ENCODE results near the gene LGALS3BP. TPM values are rescaled to one million over a fixed set of nuclear protein-coding genes. Genes with fewer than 3 reads are reported as not detected.

The LGALS3BP gene
- total RNA-seq, 1 experiment from 2014 or later, result 389 TPM

DNA sequence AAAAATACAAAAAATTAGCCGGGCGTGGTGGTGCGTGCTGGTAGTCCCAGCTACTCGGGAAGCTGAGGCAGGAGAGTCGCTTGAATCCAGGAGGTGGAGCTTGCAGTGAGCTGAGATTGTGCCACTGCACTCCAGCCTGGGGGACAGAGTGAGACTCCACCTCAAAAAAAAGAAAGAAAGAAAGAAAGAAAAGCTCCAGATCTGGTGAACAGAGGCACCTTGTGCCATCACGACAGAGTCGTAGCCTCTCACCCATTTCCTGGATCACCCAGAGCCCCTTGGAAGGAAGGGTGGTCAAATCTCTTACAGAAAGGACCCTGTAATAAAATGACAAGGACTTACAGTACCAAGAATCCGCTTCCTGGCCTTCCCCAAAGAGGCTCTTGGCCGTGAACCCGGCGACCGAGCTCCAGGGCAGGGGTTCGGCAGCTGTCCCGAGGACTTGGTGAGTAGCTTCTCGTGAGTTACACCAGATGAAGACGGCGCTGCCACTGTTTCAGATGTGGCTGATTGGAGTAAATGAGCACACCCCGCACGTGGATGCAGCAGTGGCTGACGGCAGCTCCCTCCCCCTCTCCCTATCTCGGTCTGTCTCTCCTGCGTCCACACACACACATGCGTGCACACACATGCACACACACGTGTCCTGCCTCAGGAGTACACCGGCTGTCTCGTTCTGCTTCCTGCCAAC is 13.5 kb downstream of the LGALS3BP start:
- H3K79me2 ChIP-seq (ENCODE audit: insufficient read depth, low read length), result peaks cover 12% of the 10 kb centered on the region; the same call in 1 of the 2 replicates

More for the DNA sequence above, 13.5 kb downstream of the LGALS3BP start:
- peaks cover 19 to 35% of the 10 kb centered on the region in 2 experiments for H3K4me1 ChIP-seq (ENCODE audit: control insufficient read depth in 1 of 2, insufficient read depth in 2 of 2, low read length in 2 of 2)
- H2AFZ ChIP-seq (ENCODE audit: low read depth, low read length, poor library complexity, severe bottlenecking), result no peak overlapping the region
- H4K20me1 ChIP-seq (ENCODE audit: insufficient read depth), result no peaks in the 10 kb centered on the region
- DNase-seq (ENCODE audit: low read depth, low spot score) (no peak), ATAC-seq (no peak)
- H3K9me2 ChIP-seq (ENCODE audit: insufficient read depth), result no peaks in the 10 kb centered on the region
- H3K4me3 ChIP-seq (replicated peaks in 1 of 2; ENCODE audit: low read depth in 1 of 2, low read length in 2 of 2), result no peak overlapping the region
- no peak overlapping the region for H3K9ac ChIP-seq (ENCODE audit: low read length)
- H3K27me3 ChIP-seq (ENCODE audit: insufficient read depth, low read length), result no peaks in the 10 kb centered on the region
- intact Hi-C loops (cut with micrococcal nuclease), result no loop called here
- POLR2A ChIA-PET, result interaction anchor here (1.0 kb wide), 2 partner anchors 100 to 104 kb away, joined by 3 read pairs; no protein-coding TSS in a partner anchor
- H3K9me3 ChIP-seq (ENCODE audit: control insufficient read depth in 1 of 2, insufficient read depth in 1 of 2, low read depth in 1 of 2, low read length in 2 of 2), result no peaks in the 10 kb centered on the region
- no peak for TF ChIP-seq SIN3A (IDR thresholded peaks at IDR 0.05; ENCODE audit: low read depth)
- TF ChIP-seq EZH2phosphoT487 (IDR thresholded peaks at IDR 0.05; ENCODE audit: borderline replicate concordance), result no peak
- TF ChIP-seq RAD21 (IDR thresholded peaks at IDR 0.05; ENCODE audit: low read depth), result no peak
- no peak for TF ChIP-seq POLR2AphosphoS5 (IDR thresholded peaks at IDR 0.05; ENCODE audit: low read depth, low read length)
- no peak for TF ChIP-seq TCF7L2 (IDR thresholded peaks at IDR 0.05; ENCODE audit: borderline replicate concordance, extremely low read depth, insufficient read depth, insufficient read length)
- TF ChIP-seq, protein P1, sequence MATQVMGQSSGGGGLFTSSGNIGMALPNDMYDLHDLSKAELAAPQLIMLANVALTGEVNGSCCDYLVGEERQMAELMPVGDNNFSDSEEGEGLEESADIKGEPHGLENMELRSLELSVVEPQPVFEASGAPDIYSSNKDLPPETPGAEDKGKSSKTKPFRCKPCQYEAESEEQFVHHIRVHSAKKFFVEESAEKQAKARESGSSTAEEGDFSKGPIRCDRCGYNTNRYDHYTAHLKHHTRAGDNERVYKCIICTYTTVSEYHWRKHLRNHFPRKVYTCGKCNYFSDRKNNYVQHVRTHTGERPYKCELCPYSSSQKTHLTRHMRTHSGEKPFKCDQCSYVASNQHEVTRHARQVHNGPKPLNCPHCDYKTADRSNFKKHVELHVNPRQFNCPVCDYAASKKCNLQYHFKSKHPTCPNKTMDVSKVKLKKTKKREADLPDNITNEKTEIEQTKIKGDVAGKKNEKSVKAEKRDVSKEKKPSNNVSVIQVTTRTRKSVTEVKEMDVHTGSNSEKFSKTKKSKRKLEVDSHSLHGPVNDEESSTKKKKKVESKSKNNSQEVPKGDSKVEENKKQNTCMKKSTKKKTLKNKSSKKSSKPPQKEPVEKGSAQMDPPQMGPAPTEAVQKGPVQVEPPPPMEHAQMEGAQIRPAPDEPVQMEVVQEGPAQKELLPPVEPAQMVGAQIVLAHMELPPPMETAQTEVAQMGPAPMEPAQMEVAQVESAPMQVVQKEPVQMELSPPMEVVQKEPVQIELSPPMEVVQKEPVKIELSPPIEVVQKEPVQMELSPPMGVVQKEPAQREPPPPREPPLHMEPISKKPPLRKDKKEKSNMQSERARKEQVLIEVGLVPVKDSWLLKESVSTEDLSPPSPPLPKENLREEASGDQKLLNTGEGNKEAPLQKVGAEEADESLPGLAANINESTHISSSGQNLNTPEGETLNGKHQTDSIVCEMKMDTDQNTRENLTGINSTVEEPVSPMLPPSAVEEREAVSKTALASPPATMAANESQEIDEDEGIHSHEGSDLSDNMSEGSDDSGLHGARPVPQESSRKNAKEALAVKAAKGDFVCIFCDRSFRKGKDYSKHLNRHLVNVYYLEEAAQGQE (IDR thresholded peaks at IDR 0.05; ENCODE audit: low read depth), result no peak
- no peak for TF ChIP-seq EGR1 (IDR thresholded peaks at IDR 0.05; ENCODE audit: low read depth)
- no peak for TF ChIP-seq SRF (IDR thresholded peaks at IDR 0.05; ENCODE audit: low read depth)
- TF ChIP-seq ZFX (IDR thresholded peaks at IDR 0.05), result no peak
- TF ChIP-seq FOSL1 (IDR thresholded peaks at IDR 0.05; ENCODE audit: low read depth), result no peak
- no peak for TF ChIP-seq CTCF (IDR thresholded peaks at IDR 0.05 in 2 of 3, conservative IDR thresholded peaks at IDR 0.05 in 1 of 3; ENCODE audit: borderline replicate concordance in 1 of 3, insufficient read depth in 1 of 3, low read depth in 2 of 3, low read length in 2 of 3)
- no peak for TF ChIP-seq EZH2 (IDR thresholded peaks at IDR 0.05)
- no peak for TF ChIP-seq YY1 (IDR thresholded peaks at IDR 0.05; ENCODE audit: extremely low read depth, insufficient replicate concordance, low read depth, low read length)
- TF ChIP-seq POLR2A (IDR thresholded peaks at IDR 0.05; ENCODE audit: borderline replicate concordance, extremely low read depth, insufficient read depth, insufficient read length), result no peak
- no peak for TF ChIP-seq ZBTB33 (IDR thresholded peaks at IDR 0.05; ENCODE audit: extremely low read depth, insufficient replicate concordance, low read length)
- CTCF ChIA-PET, result interaction anchor here (1.6 to 3.2 kb wide), 2 partner anchors 9 to 101 kb away, joined by 4 to 13 read pairs; no protein-coding TSS in a partner anchor
- RAD21 ChIA-PET (ENCODE audit: low non-redundant PET in 1 of 2, low total read pairs in 2 of 2, uncharacterized antibody in 2 of 2, unreplicated experiment in 2 of 2), result interaction anchor here in 1 of 2 experiments (0.7 kb wide), 1 partner anchor 453 kb away, joined by 3 read pairs; no protein-coding TSS in a partner anchor
- no TSS peak for BruUV-seq (replicated peaks)
- H3K27ac ChIP-seq (ENCODE audit: low read depth, low read length), result no peak overlapping the region
- peaks cover 10 to 11% of the 10 kb centered on the region in 2 experiments; a peak in 2 of 4 replicates for H3K36me3 ChIP-seq (ENCODE audit: control insufficient read depth in 1 of 2, insufficient read depth in 2 of 2, low read length in 2 of 2)
- H3K4me2 ChIP-seq (ENCODE audit: low read length), result no peak overlapping the region
